HFF-Myc (cell line): Measurements from ENCODE around the gene SHC1.

Source experiments
- DNase-seq: peaks from one replicate; pipeline ENCODE4 v3.0.0-alpha.2; 2011; ENCODE audit warnings: low read depth; ENCODE audit errors: extremely low read depth
- H3K4me3 ChIP-seq: replicated peaks from 2 replicates; pipeline ENCODE4 v1.5.1; 2011; ENCODE audit warnings: low read depth, mild to moderate bottlenecking, control low read depth, low read length
- TF ChIP-seq, protein P1 (sequence below): IDR thresholded peaks from 2 replicates; pipeline ENCODE4 v1.5.1; 2012; ENCODE audit warnings: mild to moderate bottlenecking, low read depth, low read length, control low read depth; ENCODE audit errors: missing control alignments

SHC1 gene

DNA sequence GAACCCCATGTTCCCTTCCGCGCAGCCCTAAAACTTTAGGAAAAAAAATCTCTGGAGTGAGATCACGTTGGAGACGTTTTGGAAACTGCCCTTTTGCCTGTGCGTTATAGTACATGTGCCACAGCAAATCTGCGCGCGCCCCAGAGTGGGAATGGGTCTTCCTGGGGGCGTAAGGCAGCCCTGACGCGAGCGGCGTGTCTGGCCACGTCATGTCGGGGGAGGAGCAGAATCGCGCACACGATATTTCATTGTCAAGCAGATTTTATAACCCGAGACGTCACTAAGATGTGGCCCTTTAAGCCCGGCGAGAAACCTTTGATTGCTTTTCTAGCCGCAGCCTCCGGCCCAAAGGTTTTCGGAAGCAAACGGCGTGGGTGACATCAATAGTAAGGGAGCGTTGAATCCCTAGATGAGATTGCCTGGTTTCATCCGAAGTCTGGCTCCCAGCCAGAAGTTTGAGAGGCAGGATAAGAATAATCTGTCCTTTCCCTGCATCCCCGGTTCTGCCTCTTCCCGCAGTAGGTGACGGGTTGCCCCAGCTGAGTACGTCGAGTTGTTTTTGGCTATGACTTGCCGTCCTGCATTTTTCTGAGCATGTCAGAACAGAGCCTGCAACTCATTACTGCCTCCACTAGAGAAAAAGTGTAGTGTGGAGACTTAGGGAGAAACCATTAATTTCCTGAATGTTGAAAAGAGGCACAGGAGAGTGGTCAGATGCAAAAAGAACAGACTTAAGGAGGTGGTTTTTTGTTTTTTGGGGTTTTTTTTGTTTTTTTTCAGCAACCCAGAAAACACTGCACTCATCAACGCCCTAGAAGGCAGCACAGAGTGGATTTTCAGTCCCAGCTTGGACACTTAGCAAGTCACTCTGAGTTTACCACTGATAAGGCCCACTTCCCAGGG, 33.2 kb downstream of the SHC1 start:
- peak; percentile 83 for DNase-seq
- H3K4me3 ChIP-seq: peak overlapping the region; percentile 56
- TF ChIP-seq, protein P1, sequence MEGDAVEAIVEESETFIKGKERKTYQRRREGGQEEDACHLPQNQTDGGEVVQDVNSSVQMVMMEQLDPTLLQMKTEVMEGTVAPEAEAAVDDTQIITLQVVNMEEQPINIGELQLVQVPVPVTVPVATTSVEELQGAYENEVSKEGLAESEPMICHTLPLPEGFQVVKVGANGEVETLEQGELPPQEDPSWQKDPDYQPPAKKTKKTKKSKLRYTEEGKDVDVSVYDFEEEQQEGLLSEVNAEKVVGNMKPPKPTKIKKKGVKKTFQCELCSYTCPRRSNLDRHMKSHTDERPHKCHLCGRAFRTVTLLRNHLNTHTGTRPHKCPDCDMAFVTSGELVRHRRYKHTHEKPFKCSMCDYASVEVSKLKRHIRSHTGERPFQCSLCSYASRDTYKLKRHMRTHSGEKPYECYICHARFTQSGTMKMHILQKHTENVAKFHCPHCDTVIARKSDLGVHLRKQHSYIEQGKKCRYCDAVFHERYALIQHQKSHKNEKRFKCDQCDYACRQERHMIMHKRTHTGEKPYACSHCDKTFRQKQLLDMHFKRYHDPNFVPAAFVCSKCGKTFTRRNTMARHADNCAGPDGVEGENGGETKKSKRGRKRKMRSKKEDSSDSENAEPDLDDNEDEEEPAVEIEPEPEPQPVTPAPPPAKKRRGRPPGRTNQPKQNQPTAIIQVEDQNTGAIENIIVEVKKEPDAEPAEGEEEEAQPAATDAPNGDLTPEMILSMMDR: peak; percentile 12

DNA sequence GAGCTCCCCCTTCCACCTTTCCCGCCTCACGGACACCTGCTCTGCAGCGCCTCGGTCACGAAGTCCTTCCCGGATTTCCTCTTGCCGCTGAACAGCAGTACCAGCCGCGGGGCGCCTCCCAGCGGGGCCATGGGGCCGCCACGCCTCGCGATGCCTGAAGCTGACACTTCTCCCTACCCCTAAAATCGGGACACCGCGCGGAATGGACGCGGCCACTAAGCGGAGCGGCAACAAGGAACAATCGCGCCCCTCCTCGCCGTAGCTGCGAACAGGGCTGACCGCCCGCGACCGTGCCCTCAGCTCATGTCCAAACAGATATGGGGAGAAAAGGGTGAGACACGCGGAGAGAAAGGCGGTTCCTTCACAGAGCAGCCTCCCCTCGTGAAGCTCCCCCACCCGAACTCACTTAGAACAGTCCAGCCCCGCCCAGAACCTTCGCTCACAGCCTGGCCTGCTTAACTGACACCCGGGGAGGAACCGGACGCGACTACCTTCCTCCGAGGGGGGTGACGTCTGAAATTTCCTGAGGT, 33.9 kb downstream of the SHC1 start, which contains the start of gene PMVK:
PMVK (minus strand) TSS at position 165 of the 530 bp plus-strand sequence; CDS start at position 131, 34 bp downstream.
- TF ChIP-seq, protein P1: peak; percentile 27
- DNase-seq: peak; percentile 87
- H3K4me3 ChIP-seq: peak within 1 kb of the TSS; percentile 56

DNA sequence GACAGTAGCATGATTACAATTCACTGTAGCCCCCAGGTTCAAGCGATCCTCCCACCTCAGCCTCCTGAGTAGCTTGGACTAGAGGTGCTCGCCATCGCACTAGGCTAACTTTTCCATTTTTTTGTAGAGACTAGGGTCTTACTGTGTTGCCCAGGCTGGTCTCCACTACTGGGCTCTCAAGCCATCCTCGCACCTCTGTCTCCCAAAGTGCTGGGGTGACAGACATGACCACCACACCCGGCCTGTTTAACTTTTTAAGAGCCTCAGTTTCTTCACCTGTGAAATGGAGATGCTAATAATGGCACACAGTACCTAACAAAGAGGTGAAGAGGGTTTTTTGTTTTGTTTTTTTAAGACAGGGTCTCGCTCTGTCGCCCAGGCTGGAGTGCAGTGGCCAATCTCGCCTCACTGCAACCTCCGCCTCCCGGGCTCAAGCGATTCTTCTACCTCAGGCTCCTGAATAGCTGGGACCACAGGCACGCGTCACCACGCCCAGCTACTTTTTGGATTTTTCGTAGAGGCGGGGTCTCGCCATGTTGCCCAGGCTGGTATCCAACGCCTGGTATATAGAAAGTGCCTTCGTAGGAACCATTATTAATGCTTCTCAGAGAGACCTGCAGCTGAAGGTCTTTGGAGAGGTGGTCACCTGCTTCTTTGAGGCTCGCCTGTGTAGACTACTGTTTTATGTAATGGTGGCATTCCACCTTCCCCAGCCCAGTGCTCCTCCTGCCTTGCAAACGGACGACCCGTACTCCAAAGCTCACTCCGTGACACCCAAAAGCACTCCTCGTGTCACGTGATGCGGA, 34.6 kb downstream of the SHC1 start:
- no peak for DNase-seq
- TF ChIP-seq, protein P1: no peak
- H3K4me3 ChIP-seq: peak overlapping the region; percentile 56

DNA sequence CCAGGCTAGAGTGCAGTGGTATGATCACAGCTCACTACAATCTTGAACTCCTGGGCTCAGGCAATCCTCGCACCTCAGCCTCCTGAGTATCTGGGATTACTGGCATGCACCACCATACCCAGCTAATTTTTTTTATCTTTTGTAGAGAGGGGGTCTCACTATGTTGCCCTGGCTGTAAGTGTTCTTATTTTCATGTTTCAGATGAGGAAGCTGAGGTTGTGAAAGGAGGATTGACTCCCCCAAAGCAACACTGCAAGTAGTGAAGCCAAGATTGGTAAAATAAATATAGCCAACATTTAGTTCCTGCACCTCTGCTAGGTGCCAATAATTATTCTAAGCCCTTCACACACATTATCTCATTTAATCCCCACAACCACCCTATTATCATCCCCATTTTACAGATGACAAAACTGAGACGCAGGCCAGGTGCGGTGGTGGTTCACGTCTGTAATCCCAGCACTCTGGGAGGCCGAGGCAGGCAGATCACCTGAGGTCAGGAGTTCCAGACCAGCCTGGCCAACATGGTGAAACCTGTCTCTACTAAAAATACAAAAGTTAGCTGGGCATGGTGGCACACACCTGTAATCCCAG, 36.1 kb downstream of the SHC1 start:
- TF ChIP-seq, protein P1: no peak
- no peak for DNase-seq
- H3K4me3 ChIP-seq: no peak overlapping the region

DNA sequence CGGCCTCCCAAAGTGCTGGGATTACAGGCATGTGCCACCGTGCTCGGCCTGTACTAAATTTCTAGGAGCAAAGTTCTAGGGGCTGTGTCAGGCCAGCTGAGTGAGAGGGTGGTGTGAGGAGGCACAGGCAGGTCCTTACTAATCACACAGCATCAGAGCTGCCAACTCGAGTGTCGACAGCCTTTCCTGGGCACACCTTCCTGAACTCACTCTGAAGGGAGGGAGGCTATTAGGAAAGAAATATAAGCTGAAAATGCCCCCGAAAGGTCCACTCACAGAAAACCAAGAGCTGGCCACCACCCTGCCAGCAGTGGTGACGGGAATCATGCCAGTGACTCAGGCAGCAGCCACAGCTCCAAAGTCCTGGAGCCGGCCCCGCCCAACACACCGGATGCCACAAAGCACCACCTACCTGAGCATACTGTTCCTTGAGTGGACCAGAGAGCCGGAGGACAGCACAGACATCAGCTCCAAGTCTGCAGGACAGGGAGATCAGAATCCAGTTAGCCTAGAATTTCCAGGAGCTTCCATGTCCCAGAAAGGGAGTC, 38.5 kb downstream of the SHC1 start:
- TF ChIP-seq, protein P1: no peak
- no peak for DNase-seq
- H3K4me3 ChIP-seq: no peak overlapping the region

DNA sequence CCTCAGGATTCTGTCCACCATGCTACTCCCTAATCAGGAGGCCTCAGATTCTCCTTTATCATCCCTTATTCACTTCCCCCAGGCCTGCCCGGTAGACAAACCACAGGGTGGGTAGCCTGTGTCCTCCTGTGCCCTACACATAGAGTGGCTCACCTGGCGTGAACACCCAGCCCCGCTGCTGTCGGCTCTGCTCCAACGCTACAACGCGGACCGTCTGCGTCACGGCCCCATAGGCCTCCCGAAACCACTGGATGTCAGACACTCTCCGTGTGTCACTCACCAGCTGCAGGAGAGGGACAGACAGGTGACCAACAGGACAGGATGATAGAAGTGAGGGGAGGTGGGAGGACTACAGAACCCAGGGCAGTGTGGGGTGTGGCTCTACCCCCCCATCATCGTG, 44.3 kb downstream of the SHC1 start:
- H3K4me3 ChIP-seq: no peak overlapping the region
- TF ChIP-seq, protein P1: no peak
- no peak for DNase-seq
